Right lobe of liver (tissue), 6 donors: ENCODE results near the gene HMGCS2. TPM values are rescaled to one million over a fixed set of nuclear protein-coding genes. Genes with fewer than 3 reads are reported as not detected.

ENCODE experiments used
- ATAC-seq, 4 donors: fragments of 200-7000 bp; cut with Tn5 transposase; one replicate each; pipeline ENCODE4 v1.9.1; 2020; ENCODE audit warnings: mild to moderate bottlenecking in 4 of 4, moderate library complexity in 4 of 4
- DNase-seq, 3 donors: peaks; one replicate each; pipeline ENCODE4 v3.0.0-alpha.2; 2020
- H3K27ac ChIP-seq, 3 donors: fragments of 200-600 bp; one replicate each; pipeline ENCODE4 v1.8.0; 2022
- H3K27me3 ChIP-seq, 2 donors: fragments of 200-600 bp; one replicate each; pipeline ENCODE4 v1.8.0; 2022
- H3K36me3 ChIP-seq, 4 donors: fragments of 200-600 bp; sonication (generic) in 1 of 4; one replicate each; pipeline versions ENCODE4 v1.5.1 to v1.8.0; 2017 to 2022; ENCODE audit warnings: control low read depth in 1 of 4
- H3K4me1 ChIP-seq, 4 donors: fragments of 200-600 bp; sonication (generic) in 1 of 4; one replicate each; pipeline versions ENCODE4 v1.5.1 to v1.8.0; 2017 to 2022; ENCODE audit warnings: control low read depth in 1 of 4
- H3K4me3 ChIP-seq, 3 donors: fragments of 200-600 bp; one replicate each; pipeline ENCODE4 v1.8.0; 2022
- H3K9me3 ChIP-seq, 4 donors: fragments of 200-600 bp; sonication (generic) in 1 of 4; one replicate each; pipeline versions ENCODE4 v1.5.1 to v1.8.0; 2017 to 2022; ENCODE audit warnings: control low read depth in 1 of 4
- POLR2A ChIP-seq: fragments of 450-650 bp; IDR thresholded peaks from one replicate; pipeline ENCODE4 v1.6.1; 2017; ENCODE audit warnings: antibody characterized with exemption, mild to moderate bottlenecking
- WGBS: methylation state at CpG from one replicate; pipeline ENCODE4 v1.1.6; 2018; ENCODE audit warnings: low coverage, low lambda C conversion rate; ENCODE audit not compliant: insufficient coverage; ENCODE audit errors: missing lambda C conversion rate; 5-methylcytosine and 5-hydroxymethylcytosine counted together
- intact Hi-C, 2 donors: fragments of 100-400 bp; cut with DNase I; formaldehyde crosslinking; loops; one replicate each; pipeline versions ENCODE4 v1.11.2 to v1.14.1; 2022
- total RNA-seq, 6 experiments: library from RNA; depleted of rRNA in 2 of 6; stranded (reverse); fragments of >200 nt in 2 of 6; fragmentation: NEBNext Ultra II Directional in 3 of 6; extraction: Animal tissue kit (Norgen Biotek cat#: 25700) in 3 of 6; gene quantifications; one replicate each; pipeline versions ENCODE4 v1.1.0 to v1.2.4, GENCODE V29; 2016 to 2023
- TF ChIP-seq, protein P1 (sequence below), 4 donors: fragments of 200-600 bp in 3 of 4; fragments of 450-650 bp in 1 of 4; IDR thresholded peaks; one replicate each; pipeline versions ENCODE4 v1.5.1 to v1.8.0; 2016 to 2022; ENCODE audit warnings: antibody characterized with exemption in 4 of 4, mild to moderate bottlenecking in 2 of 4
- donor health status: DM: no; HTN: yes; CAD: no.
- donor health status: DM: no; HTN: no; CAD: no.
- donor health status: DM: no; HTN: no; CAD: no.
- donor health status: DM: no; HTN: yes; CAD: no.
- donor health status: DM: no; HTN: yes; CAD: no.

HMGCS2 gene
- total RNA-seq, 6 experiments from 2014 or later, result 390 to 938 (median 855) TPM

DNA sequence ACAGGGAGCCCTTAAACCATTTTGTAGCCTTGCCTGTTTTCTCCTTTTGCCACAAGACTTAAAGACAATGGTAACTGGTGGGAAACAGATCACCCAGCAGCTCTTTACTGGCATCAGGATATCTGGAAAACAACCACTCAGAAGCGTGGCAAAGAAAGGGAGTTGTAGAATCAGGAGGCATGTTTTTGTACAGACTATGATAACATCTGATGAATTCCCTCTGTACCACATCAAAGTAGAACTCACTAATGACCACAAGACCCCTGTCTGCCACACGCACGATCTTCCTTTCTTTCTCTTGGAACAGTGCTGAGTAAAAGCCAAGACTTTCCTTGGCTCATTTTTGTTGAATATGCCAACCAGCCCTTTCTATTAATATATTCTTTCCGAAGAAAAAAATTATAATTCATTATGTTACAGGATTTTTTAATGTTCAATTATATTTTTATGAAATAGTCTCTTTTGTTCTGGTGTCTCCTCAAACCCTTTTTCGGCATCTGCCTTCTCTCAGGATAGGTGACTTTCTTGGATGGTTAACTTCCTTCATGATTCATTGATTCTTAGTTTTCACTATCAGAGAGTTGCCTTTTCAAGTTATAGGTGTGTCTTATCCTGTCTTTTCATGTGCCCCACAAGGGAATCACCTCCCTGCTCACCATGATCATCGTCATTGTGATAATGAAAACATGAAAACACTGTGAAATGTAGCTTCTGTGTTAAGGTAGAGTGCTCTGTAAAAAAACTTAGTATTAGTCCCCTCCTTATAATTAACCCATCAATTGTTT lies 64.8 kb downstream of the HMGCS2 start:
- no peak overlapping the region for H3K27ac ChIP-seq
- no peak overlapping the region for H3K4me3 ChIP-seq
- intact Hi-C loops, result no loop called here
- DNase-seq (no peak), ATAC-seq (no peak)
- TF ChIP-seq, protein P1, sequence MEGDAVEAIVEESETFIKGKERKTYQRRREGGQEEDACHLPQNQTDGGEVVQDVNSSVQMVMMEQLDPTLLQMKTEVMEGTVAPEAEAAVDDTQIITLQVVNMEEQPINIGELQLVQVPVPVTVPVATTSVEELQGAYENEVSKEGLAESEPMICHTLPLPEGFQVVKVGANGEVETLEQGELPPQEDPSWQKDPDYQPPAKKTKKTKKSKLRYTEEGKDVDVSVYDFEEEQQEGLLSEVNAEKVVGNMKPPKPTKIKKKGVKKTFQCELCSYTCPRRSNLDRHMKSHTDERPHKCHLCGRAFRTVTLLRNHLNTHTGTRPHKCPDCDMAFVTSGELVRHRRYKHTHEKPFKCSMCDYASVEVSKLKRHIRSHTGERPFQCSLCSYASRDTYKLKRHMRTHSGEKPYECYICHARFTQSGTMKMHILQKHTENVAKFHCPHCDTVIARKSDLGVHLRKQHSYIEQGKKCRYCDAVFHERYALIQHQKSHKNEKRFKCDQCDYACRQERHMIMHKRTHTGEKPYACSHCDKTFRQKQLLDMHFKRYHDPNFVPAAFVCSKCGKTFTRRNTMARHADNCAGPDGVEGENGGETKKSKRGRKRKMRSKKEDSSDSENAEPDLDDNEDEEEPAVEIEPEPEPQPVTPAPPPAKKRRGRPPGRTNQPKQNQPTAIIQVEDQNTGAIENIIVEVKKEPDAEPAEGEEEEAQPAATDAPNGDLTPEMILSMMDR (IDR thresholded peaks at IDR 0.05), result no peak
- no peak for TF ChIP-seq POLR2A
- no peaks in the 10 kb centered on the region for H3K27me3 ChIP-seq
- H3K9me3 ChIP-seq, result peaks cover 0 to 5% (median 0%) of the 10 kb centered on the region in 4 donors
- no peaks in the 10 kb centered on the region for H3K36me3 ChIP-seq
- 86% methylated on average over 6 of the region's 6 CpGs for WGBS
- no peaks in the 10 kb centered on the region for H3K4me1 ChIP-seq

DNA sequence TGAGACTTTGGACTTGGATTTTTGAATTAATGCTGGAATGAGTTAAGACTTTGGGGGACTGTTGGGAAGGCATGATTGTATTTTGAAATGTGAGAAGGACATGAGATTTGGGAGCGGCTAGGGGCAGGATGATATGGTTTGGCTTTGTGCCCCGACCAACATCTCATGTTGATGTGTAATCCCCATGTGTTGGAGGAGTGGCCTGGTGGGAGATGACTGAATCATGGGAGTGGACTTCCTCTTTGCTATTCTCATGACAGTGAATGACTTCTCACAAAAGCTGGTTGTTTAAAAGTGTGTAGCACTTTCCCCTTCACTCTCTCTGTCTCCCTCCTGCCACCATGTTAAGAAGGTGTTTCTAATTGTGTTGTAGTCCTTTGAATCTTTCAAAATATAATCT lies 66.3 kb downstream of the HMGCS2 start:
- H3K27me3 ChIP-seq, result no peaks in the 10 kb centered on the region
- H3K4me1 ChIP-seq, result no peaks in the 10 kb centered on the region
- ATAC-seq, result no peak
- H3K4me3 ChIP-seq, result no peak overlapping the region
- no peak overlapping the region for H3K27ac ChIP-seq
- peaks cover 0 to 5% (median 0%) of the 10 kb centered on the region in 4 donors for H3K9me3 ChIP-seq
- intact Hi-C loops, result no loop called here
- TF ChIP-seq, protein P1 (IDR thresholded peaks at IDR 0.05), result no peak
- no peak for TF ChIP-seq POLR2A
- 79% methylated on average over 2 of the region's 2 CpGs for WGBS
- no peak for DNase-seq
- H3K36me3 ChIP-seq, result no peaks in the 10 kb centered on the region

DNA sequence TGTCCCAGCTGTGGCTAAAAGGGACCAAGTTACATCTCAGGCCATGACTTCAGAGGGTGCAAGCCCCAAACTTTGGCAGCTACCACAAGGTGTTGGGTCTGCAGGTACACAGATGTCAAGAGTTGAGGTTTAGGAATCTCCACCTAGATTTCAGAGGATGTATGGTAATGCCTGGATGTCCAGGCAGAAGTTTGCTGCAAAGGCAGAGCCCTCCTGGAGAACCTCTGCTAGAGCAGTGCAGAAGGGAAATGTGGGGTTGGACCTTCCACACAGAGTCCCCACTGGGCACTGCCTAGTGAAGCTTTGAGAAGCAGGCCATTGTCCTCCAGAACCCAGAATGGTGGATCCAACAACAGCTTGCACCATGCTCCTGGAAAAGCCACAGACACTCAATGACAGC lies 67.0 kb downstream of the HMGCS2 start:
- Histone ChIP-seq H3K9me3 (peaks cover 0 to 5% (median 0%) of the 10 kb centered on the region in 4 donors), H3K36me3 (no peaks in the 10 kb centered on the region), H3K27me3 (no peaks in the 10 kb centered on the region), H3K4me3 (no peak overlapping the region), H3K4me1 (no peaks in the 10 kb centered on the region), H3K27ac (no peak overlapping the region)
- intact Hi-C loops, result no loop called here
- TF ChIP-seq, protein P1 (IDR thresholded peaks at IDR 0.05), result no peak
- no peak for TF ChIP-seq POLR2A
- ATAC-seq (no peak), DNase-seq (no peak)

DNA sequence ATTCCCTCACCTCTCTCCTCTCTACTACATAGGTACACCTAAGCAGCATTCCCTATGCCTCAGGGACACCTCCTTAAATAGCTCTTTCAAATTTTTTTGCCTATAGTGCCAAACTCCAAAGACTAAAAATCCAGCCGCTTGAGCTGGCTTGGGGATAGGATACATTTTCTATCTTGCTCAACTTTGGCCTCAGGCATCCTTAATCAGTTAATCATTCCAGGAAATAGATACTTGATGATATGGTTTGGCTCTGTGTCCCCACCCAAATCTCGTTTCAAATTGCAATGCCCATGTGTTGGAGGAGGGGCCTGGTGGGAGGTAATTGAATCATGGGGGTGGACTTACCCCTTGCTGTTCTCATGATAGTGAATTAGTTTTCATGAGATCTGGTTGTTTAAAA lies 68.4 kb downstream of the HMGCS2 start:
- no peak overlapping the region for H3K27ac ChIP-seq
- H3K36me3 ChIP-seq, result no peaks in the 10 kb centered on the region
- H3K4me1 ChIP-seq, result no peaks in the 10 kb centered on the region
- TF ChIP-seq, protein P1 (IDR thresholded peaks at IDR 0.05), result no peak
- TF ChIP-seq POLR2A, result no peak
- ATAC-seq (no peak), DNase-seq (no peak)
- H3K9me3 ChIP-seq, result peaks cover 0 to 5% (median 0%) of the 10 kb centered on the region in 4 donors
- no peaks in the 10 kb centered on the region for H3K27me3 ChIP-seq
- no peak overlapping the region for H3K4me3 ChIP-seq
- 62% methylated on average over 2 of the region's 2 CpGs for WGBS
- intact Hi-C loops, result no loop called here

Other genes starting within 250 kb of the HMGCS2 start
- gene ZNF697, start 120.6 kb downstream of the HMGCS2 start, total RNA-seq, result 1 to 10 TPM; 2.6 to 6.9 (median 3.4) TPM
- 100 to 1,000 TPM in 1 of 6 experiments, 10 to 100 TPM in 5; 51.2 to 151 (median 74.0) TPM for gene PHGDH, start 57.0 kb downstream of the HMGCS2 start, total RNA-seq
- under 1 TPM in 1 of 6 experiments, not detected in 5; 0.20 TPM for gene REG4, start 42.6 kb upstream of the HMGCS2 start, total RNA-seq
- gene ADAM30, start 127.6 kb upstream of the HMGCS2 start, total RNA-seq, result not detected